Hindlimb muscle (tissue), 1 donor: ENCODE measurements around the gene TRIO. TPM values are rescaled to one million over a fixed set of nuclear protein-coding genes. Genes with fewer than 3 reads are reported as not detected.

ENCODE experiments used
- DNase-seq: peaks from one replicate; pipeline ENCODE4 v3.0.0-alpha.2; 2013
- polyA plus RNA-seq: library from polyadenylated mRNA; unstranded; fragments of 120-200 nt; gene quantifications from one replicate; pipeline ENCODE4 v1.2.1, GENCODE V29; 2013; ENCODE audit not compliant: insufficient read length

TRIO gene
- polyA plus RNA-seq, 1 donor: 181 TPM

DNA sequence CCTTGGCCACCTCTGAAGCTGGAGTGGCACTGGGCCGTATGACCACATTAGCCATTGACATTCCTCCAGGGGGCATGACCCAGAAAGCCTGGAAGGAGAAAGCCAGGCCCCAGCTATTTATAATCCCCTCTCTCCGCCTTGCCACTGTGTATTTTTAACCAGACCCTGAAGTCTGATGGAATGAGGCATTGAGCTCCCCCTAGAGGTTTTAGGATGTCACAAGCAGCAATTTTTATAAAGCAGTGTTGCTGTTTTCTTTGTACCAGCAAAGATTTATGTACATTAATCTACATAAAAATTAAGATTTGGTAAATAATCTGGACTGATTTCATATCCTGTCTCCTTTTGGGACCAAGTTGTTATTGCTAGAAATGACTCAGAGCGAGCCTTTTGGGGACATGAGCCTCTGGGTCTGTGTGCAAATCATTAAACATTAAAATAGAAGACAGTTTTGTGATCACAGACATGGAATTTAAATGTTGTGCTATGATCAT is 127.1 kb downstream of the TRIO start:
- DNase-seq: peak; percentile 48

DNA sequence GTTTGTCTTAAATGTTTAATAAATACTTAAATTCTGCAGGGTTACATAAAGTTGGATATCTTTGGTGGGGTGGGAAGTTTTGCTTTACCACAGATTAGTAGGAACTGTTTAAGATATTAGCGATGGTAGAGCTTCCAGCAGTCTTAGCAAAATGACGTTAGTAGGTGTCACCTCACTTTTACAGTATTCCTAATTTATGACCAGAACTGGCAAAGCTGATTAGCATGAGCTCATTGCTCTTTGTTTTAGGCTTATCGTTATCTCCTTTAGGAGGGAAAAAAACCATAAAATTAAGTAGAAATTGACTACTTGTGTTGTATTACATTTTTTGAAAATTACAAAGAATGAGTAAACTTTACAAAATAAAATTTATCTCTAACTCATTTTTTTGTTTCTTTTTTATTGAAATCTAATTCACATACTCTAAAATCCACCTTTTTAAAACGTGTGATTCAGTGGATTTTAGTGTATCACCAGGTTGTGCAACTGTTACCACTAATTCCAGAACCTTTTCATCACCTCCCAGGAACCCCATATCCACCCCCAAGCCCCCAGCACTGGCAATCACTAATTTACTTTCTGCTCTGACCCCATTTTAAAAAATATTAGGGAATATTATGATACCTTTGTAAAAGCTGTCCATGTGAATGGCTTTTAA is 129.5 kb downstream of the TRIO start:
- DNase-seq: no peak

DNA sequence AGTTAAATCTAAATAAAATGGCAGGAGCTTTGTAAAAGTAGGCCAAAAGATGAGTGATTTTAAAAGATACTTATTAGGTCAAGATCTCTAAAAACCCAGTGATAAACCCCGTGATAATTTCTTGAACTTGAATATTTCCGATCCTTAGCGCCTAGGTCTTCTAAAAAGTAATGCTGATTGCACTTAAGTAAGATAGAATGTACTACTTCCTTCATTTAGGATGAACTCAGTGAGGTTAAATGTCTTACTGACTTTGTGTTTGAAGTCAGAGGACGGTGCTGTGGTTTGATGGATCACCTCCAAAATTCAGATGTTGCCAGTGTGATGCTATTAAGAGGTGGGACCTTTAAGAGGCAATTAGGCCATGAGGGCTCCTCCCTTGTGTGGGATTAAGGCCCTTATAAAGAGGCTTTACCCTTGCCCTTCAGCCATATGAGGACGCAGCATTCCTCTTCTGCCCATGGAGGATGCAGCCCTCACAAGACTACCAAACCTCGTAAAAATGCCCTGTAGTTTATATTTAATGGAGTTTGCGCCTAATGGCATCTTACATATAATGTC is 130.1 kb downstream of the TRIO start:
- DNase-seq: no peak

- DNase-seq: no peak
Measured at GRCh38 chr5:14276380-14276779, 133.2 kb downstream of the TRIO start.

GRCh38 chr5:14277385-14278320 is 134.5 kb downstream of the TRIO start:
- no peak for DNase-seq

DNA sequence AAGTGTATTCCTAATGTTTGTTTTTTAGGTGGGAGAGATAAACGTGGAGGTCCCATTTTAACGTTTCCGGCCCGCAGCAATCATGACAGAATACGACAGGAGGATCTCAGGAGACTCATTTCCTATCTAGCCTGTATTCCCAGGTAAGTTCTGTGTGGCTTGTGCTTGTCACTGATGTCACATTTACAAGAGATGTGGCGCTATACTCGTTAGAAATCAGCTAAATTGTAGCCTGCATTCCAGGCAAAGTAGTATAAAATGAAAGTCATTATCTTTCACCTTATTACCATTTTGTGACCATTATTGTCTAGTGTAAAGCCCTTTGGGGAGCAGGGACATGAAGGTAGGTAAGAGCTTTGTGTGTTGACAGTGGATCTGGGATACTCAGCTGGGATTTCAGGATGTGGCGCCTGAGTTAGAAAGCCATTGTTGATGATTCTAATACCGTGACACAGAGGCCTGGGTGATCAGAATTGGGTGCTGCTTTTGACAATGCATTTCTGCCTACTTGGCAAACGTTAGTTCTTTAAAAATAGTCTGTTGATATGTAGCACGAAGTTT is 137.2 kb downstream of the TRIO start:
- no peak for DNase-seq

GRCh38 chr5:14281746-14282181 is 138.6 kb downstream of the TRIO start:
- no peak for DNase-seq

- no peak for DNase-seq
Measured at GRCh38 chr5:14283139-14283538, 140.0 kb downstream of the TRIO start.

DNA sequence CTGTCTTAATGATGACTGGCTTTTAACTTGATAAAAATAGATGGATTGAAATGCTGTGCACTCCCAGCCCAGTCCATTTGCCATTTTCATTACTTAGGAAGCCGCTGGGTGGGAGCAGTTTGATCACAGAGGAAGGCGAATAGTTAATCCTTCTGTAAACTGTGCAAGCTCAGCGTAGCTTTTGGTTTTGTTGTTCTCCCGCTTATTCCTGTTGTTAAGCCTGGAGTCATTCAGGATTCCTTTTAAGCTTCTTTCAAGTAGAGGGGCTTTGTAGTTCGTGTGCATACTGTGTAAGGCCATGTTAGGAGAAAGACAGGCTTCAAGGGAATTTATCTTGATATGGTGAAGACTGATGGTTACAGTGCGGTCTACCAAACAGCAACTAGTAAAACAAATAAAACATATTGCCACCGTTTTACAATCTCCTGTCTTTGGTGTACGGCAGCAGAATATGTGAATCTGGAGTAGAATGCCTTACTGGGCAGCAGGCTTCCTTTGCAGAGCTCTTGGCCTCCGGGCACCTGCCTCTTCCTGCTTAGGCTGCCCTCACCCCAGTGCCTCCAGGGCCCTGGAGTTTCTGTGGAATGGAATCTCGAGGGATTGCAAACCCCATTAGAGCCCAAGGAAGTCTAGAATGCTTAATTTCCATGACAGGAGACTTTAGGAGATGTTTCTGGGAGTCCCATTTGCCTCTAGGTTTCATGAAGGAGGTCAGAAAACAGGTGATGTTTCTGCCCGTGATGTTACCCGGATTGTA is 141.4 kb downstream of the TRIO start:
- no peak for DNase-seq

DNA sequence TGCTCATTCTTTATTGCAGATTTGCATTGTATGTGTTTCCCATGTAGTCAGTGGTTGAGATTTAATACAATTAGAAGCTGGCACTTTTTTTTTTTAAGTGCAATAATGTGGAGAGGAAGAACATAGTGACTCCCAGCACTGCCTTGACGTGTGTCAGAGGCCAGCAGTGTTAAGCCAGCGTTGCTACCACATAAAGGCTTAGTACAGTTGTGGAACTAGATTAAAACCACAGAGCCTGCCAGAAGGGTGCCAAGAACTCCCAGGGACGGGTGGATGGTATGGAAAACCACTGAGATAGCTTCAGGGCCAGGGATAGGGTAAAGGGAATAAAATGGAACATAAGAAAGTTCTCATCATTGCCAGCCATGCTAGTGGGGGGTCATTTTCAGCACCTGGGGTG is 142.9 kb downstream of the TRIO start:
- DNase-seq: no peak

DNA sequence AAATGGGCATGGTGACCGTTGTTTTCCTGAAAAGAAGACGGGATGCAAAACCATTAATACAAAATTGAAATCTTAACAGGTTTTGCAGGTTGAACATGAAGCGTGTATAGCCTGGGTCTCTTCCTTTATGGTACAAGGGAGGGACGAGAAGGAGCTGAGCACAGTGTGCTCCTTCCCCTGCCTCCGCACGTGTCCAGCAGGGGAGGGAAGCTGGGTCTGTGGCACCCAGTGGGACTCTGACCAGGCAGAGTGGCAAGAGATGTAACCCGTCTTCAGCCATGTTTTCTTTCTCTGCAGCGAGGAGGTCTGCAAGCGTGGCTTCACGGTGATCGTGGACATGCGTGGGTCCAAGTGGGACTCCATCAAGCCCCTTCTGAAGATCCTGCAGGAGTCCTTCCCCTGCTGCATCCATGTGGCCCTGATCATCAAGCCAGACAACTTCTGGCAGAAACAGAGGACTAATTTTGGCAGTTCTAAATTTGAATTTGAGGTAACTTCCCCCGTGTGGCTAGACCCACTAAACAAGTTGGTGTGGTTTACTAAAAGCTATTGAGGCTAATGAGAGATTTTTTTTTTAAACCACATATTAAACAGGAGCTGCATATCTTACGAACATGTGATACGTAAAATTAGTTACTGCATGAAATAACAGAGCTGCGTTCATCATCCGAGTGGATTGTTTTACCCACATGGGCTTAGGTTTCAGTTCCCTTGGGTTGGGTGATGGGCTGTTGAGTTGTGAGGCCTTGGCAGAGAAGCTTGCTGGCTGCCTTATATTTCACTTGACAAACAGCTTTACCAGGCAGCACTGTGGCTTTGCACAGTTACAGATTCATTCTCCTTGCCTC is 143.7 kb downstream of the TRIO start:
- no peak for DNase-seq

DNA sequence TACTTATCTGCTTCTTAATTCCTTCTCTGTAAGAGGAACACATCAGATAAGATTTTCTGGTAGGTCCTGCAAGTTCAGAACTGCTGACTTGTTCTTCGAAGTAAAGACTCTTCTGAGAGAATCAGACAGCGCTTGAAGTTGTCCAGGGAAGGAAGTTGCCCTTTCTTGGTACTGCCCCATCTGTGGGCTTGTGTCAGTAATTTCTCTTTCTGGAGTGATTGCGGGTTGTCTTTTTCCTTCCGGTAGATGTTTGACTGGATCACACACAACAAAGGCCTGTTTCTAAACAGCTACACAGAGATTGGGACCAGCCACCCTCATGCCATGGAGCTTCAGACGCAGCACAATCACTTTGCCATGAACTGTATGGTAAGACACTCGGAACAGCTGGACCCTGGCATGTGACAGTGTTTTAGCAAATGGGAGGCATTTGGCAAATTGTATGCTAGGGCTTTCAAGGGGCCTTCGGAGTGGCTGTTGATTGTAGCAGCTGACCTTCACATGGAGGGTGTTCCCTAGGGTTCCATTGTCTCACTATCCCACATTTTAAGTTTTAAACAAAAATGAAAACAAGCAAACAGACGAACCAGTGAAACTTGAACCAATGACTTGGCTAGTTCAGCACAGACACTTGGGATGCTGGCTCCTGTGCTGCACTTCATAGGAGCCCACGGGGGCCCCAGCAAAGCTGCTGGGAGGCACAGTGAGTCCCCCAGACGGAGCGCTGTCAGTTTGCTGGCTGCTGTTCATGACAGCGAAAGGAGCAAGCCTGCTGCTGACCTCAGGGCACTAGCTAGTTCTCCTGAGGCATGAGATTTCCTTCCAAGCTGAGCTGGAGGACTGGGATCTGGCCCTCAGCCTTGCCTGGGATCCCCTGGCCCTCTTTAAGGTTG is 149.9 kb downstream of the TRIO start:
- no peak for DNase-seq

DNA sequence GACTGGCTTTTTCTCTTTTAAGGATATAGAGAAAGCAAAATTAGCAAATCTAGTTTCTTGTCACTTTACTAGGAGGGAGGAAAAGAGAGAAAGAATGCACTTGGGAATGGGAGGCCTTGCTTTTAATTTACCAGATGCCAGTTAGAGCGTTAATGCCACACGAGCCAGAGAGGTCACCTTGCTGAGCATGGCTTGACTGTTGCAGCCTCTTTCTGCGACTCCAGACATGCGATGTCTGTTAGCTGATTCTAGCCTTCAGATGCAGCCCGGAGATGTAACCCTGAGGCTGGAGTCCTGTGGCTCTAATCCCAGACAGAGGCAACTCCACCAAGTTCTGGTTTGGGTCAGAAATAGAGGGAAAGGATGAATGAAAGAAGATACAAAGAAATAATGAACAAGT is 152.5 kb downstream of the TRIO start:
- no peak for DNase-seq

GRCh38 chr5:14296533-14297331 is 153.6 kb downstream of the TRIO start:
- no peak for DNase-seq

GRCh38 chr5:14297697-14298096 is 154.6 kb downstream of the TRIO start:
- DNase-seq: no peak

DNA sequence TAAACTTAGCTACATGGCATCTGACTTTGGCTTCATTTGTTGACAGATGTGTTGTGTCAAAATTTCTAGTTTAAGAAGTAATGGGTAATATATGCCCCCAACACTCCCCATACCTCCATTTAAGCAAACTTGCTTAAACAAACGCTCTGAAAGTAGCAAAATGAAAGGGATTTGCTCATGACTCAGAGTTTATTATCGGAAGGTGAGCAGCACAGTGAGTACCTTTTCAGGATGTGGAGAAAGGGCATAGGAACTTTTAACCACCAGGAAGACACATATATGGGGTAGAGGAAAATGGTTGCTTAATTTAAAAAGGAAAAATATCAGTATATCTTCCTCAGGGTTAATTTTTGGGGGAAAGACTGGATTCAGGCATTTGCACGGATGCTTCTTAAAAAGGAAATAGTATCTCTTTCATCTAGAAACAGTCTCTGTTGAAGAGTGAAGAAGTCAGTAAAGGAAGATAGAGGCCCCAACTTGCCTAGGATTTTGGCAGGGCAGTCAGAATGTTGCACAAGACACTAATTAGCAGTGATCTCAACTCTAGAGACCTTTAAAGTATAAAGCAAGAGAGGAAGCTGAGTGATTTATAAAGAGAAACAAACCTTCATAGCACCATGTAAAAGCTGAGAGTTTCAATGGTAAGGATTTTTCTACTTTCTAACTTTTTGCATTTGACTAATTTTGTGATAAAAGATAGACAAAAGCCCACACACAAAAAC is 155.1 kb downstream of the TRIO start:
- no peak for DNase-seq

DNA sequence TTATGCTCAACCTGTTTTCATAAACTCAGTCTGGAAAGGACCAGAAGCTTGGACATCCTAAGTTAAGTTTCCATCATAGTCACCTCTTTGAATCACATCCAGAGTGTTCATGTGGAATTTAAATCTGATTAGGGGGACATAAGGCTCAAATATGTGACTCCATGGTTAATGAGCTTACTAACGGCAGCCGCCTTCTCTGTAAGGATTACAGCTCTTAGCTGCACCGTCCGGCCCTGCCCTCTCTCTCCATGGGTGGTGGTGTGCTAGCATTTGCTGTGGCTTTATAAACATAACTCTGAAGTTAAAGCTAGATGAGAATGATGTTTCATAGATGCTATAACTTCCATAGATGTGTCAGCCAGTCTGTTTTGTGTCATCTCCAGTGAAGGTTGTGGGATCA is 156.5 kb downstream of the TRIO start:
- no peak for DNase-seq

DNA sequence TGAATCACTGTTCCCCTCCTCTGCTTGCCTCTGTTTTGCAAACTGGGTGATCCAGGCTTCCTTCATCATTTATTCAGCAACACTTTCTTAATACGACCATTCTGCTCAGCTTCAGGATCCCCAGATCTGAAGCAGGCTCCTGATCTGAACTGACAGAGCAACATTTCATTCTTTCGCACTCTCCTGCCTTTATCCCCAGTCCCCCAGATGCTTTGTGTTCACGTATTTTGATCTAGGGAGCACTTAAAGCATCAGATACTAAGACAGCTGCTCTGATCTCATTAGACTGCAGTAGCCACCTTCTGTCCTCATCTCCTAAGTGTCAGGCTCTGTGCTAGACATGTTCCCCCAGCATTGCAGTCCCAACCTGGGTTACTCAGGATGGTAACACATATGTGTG is 158.0 kb downstream of the TRIO start:
- no peak for DNase-seq

DNA sequence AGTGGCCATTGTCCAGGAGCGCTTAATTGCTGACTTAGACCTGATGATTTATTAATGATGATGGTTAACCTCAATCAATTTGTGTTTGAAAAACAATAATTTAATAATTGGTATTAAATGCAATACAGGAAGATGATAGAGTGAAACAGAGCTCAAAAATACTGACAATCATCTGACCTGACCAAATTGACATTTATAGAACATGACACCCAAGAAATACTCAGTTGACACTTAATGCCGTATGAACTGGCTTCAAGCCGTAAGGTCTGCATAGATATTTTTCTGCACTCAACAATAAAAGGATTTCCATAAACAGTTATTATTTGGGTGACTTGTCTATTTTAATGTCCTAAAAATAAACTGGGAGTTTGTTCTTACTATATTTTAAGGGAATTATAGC is 159.2 kb downstream of the TRIO start:
- DNase-seq: no peak
